Natural killer cell (primary cell): ENCODE results near the gene HMX2. TPM values are rescaled to one million over a fixed set of nuclear protein-coding genes. Genes with fewer than 3 reads are reported as not detected.

Experiments used
- total RNA-seq, 4 donors: library from RNA; stranded (reverse); fragments of 120-200 nt in 1 of 4; gene quantifications; one replicate each; pipeline versions ENCODE4 v1.2.3 to v1.2.4, GENCODE V29; 2013 to 2022

HMX2 gene
- total RNA-seq, 3 donors from 2014 or later (not counting 1 experiment from before 2014, with no cell fraction given), result not detected

Other genes with a start within 250 kb of the HMX2 start
- gene FAM24A, start 237.5 kb upstream of the HMX2 start, total RNA-seq, result not detected
- gene C10orf88, start 193.9 kb upstream of the HMX2 start, total RNA-seq, result 1 to 10 TPM; 6.1 to 8.5 (median 7.2) TPM
- 10 to 100 TPM; 10.6 to 13.8 (median 13.7) TPM for gene PSTK, start 167.7 kb upstream of the HMX2 start, total RNA-seq
- 10 to 100 TPM; 40.3 to 65.0 (median 51.8) TPM for gene IKZF5, start 139.3 kb upstream of the HMX2 start, total RNA-seq
- gene ACADSB, start 139.1 kb upstream of the HMX2 start, total RNA-seq, result 10 to 100 TPM; 20.8 to 27.3 (median 22.4) TPM
- gene HMX3, start 12.2 kb upstream of the HMX2 start, total RNA-seq, result under 1 TPM in 1 of 3 donors, not detected in 2; 0.33 TPM
- 100 to 1,000 TPM; 122 to 145 (median 125) TPM for gene BUB3, start 6.3 kb downstream of the HMX2 start, total RNA-seq